HFFc6 (cell line): ENCODE data around the gene EXOC3L1. TPM values are rescaled to one million over a fixed set of nuclear protein-coding genes. Genes with fewer than 3 reads are reported as not detected.

Source experiments
- DNase-seq: peaks from one replicate; pipeline ENCODE4 v3.0.0-alpha.2; 2018
- H3K27ac Mint-ChIP-seq: 2 replicates; pipeline ENCODE4 v1.8.0; 2020; ENCODE audit warnings: mild to moderate bottlenecking, mixed read lengths
- H3K27me3 Mint-ChIP-seq: 2 replicates; pipeline ENCODE4 v1.8.0; 2021; ENCODE audit warnings: mild to moderate bottlenecking, moderate library complexity, mixed read lengths; ENCODE audit not compliant: insufficient read depth
- H3K36me3 Mint-ChIP-seq: 2 replicates; pipeline ENCODE4 v1.8.0; 2021; ENCODE audit warnings: low read depth, mixed read lengths
- H3K4me1 Mint-ChIP-seq: 2 replicates; pipeline ENCODE4 v1.8.0; 2020; ENCODE audit warnings: low read depth, mixed read lengths
- H3K4me3 Mint-ChIP-seq: 2 replicates; pipeline ENCODE4 v1.8.0; 2020; ENCODE audit warnings: mild to moderate bottlenecking, moderate library complexity, mixed read lengths
- H3K9me3 Mint-ChIP-seq: 2 replicates; pipeline ENCODE4 v1.8.0; 2020; ENCODE audit warnings: mild to moderate bottlenecking, mixed read lengths
- CTCF ChIP-seq: fragments of 200-600 bp; sonication (generic); IDR thresholded peaks from 2 replicates; pipeline ENCODE4 v1.5.0; 2021; ENCODE audit warnings: antibody characterized with exemption, mild to moderate bottlenecking
- total RNA-seq, 6 experiments: library from RNA; stranded (reverse); fragmentation: NEBNext Ultra II Directional; extraction: Animal tissue kit (Norgen Biotek cat#: 25700); gene quantifications; 2 replicates in 1 of 6; 3 replicates in 5 of 6; pipeline ENCODE4 v1.2.3, GENCODE V29; 2021

EXOC3L1 gene
- total RNA-seq, 6 experiments from 2014 or later, result 0.18 TPM; not detected in 5

DNA sequence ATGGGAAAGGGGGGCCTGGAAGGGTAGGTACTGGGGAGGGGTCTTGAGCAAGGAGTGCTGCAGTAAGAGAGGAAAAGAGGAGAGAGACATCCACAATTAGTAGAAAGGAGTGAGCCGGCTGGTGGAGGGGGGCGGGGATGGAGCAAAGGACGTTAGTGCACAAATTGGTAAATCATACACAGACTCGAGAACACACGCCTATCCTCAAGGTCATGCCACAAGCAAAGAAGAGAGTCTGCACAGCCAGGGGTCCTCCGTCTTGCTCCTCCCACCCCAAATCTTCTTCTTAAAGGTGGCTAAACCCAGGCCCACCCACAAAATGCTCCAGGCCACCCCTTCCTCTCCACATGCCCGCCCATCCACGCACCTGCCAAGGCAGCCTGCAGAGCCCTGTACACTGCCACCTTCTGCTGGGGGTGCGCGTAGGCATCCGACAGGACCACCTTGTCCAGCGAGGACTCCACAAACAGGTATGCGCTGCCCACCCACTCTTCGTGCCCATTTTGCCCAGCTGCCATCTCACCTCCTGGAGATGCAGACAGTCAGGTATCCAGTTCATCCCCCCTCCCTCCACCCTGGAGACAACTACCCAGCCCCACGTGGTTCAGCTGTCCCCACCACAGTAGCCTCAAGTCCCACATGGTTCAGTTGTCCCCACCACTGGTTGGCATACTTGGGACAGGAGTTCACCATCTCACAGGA is 33.6 kb downstream of the EXOC3L1 start:
- no peak overlapping the region for H3K27ac Mint-ChIP-seq
- peaks cover 15% of the 10 kb centered on the region for H3K4me1 Mint-ChIP-seq
- H3K4me3 Mint-ChIP-seq, result no peak overlapping the region
- H3K36me3 Mint-ChIP-seq, result no peaks in the 10 kb centered on the region
- no peaks in the 10 kb centered on the region for H3K9me3 Mint-ChIP-seq
- peaks cover 12% of the 10 kb centered on the region for H3K27me3 Mint-ChIP-seq
- DNase-seq, result no peak
- no peak for TF ChIP-seq CTCF

DNA sequence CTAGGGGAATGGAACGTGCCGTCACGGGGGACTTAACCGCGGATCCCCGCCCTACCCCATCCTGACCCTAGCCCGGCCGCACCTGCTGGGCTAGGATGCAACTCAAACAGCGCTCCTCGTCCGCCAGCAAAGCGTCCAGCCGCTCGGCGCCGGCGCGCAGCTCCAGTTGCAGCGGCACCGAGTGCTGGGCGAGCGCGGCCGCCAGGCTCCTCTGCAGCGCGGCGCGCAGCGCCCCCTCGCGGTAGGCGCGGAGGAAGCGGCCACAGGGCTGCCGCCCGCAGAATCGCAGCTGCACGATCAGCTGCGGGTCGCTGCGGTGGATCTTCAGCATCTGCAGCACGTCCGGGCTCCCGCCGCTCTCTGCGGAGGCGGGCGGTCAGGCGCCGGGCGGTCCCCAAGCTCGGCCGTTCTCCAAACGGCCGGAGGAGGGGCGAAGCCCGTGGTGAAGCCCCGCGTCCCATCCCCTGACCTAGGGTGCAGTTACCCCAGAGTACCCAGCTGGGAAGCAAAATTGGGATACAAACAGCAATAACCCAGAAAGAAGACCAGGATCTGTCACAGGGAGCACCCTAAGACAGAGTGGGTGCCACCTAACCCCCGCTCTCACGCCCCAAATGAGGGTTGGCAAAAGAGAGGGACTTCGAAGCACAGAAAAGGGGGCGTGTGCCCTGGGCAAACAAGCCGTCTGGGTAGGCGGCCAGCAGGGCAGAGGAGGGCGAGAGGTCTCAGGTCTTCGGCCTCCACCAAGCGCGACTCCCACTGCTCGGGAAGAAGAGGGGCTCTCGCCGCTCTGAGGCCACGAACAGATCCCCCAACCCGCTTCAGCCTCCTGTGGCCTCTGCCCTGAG is 34.4 kb downstream of the EXOC3L1 start:
- peak; percentile 99 for TF ChIP-seq CTCF
- no peaks in the 10 kb centered on the region for H3K9me3 Mint-ChIP-seq
- H3K4me1 Mint-ChIP-seq, result peaks cover 20% of the 10 kb centered on the region
- H3K27ac Mint-ChIP-seq, result no peak overlapping the region
- DNase-seq, result peak; percentile 56
- no peaks in the 10 kb centered on the region for H3K36me3 Mint-ChIP-seq
- peaks cover 12% of the 10 kb centered on the region for H3K27me3 Mint-ChIP-seq
- no peak overlapping the region for H3K4me3 Mint-ChIP-seq

GRCh38 chr16:67154578-67155294 is 35.2 kb downstream of the EXOC3L1 start:
- peaks cover 20% of the 10 kb centered on the region for H3K4me1 Mint-ChIP-seq
- no peaks in the 10 kb centered on the region for H3K9me3 Mint-ChIP-seq
- DNase-seq, result no peak
- no peaks in the 10 kb centered on the region for H3K36me3 Mint-ChIP-seq
- H3K4me3 Mint-ChIP-seq, result no peak overlapping the region
- peaks cover 10% of the 10 kb centered on the region for H3K27me3 Mint-ChIP-seq
- no peak overlapping the region for H3K27ac Mint-ChIP-seq
- no peak for TF ChIP-seq CTCF

DNA sequence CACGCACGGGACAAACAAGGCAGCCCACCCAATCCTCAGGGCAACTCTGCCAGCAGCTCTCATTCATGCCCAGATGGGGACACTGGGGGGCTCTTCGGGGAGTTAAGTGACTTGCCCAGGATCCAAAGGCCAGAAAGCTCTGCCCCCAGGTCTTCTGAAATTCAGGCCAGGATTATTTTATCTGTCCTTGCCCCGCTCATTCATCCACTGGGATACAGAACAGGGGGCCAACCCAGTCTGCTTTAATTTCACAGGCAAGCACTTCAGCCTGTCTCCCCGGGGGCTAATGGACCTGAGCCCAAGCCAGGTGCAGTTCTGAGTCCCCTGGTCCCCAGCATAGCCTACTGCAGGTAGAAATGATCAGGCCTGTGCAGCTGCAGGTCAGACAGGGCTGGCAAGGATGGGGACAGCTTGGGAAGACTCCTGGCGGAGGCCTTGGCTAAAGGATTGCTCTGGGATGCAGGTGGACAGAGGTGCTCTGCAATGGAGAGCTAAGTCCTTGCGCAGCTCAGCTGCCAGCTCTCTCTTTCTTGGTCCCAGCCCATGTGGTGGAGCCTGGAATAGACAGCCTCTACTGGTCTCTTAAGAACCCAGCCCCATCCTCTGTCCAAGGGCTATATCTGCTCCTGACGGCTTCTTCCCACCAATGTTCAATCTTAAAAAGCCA is 38.4 kb downstream of the EXOC3L1 start:
- peak; percentile 11; the same call in 1 of the 2 replicates for TF ChIP-seq CTCF
- Mint-ChIP-seq H3K36me3 (peaks cover 8% of the 10 kb centered on the region), H3K27ac (peak overlapping the region; percentile 86), H3K9me3 (no peaks in the 10 kb centered on the region), H3K4me3 (peak overlapping the region; percentile 85), H3K4me1 (peaks cover 23% of the 10 kb centered on the region), H3K27me3 (peaks cover 11% of the 10 kb centered on the region)
- DNase-seq, result no peak

GRCh38 chr16:67150833-67151396 is 39.0 kb downstream of the EXOC3L1 start, which contains the start of gene B3GNT9:
TSS of gene B3GNT9 (minus strand) at chr16:67150998. CDS start at chr16:67150485, 513 bp downstream.
- Mint-ChIP-seq H3K4me1 (peaks cover 23% of the 10 kb centered on the region), H3K4me3 (peak within 1 kb of the TSS; percentile 85), H3K27me3 (peaks cover 5% of the 10 kb centered on the region), H3K9me3 (no peaks in the 10 kb centered on the region), H3K27ac (peak within 1 kb of the TSS; percentile 86), H3K36me3 (peaks cover 8% of the 10 kb centered on the region)
- peak; percentile 65 for DNase-seq
- no peak for TF ChIP-seq CTCF
